ENCODE results near the gene ANXA8.
"Not testable (repeated sequence)": the region's sequence is repeated elsewhere in the genome, so short reads cannot be mapped to it uniquely, and the experiment has no call there.

Gene ANXA8, protein sequence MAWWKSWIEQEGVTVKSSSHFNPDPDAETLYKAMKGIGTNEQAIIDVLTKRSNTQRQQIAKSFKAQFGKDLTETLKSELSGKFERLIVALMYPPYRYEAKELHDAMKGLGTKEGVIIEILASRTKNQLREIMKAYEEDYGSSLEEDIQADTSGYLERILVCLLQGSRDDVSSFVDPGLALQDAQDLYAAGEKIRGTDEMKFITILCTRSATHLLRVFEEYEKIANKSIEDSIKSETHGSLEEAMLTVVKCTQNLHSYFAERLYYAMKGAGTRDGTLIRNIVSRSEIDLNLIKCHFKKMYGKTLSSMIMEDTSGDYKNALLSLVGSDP

DNA sequence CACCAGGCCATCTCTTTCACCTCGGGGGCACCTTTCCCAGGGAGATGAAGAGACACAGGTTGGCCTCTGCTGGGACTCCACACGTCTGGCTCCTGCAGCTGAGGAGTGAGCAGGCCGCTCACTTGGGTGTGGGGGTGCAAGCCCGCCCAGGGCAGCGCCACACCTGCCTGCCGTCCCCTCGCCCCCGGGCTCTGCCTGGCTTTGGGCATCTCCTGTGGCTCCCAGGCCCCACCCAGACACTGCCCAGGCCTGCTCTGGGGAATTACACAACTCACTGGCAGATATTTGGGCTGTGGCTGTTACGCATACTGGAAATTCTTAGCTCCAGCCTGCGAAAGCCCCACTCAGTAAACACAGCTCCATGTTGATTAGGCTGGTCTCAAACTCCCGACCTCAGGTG is at the start of gene ANXA8:
ANXA8 (minus strand) TSS at position 193 of the 400 bp plus-strand sequence; CDS start at position 11, 182 bp downstream.
- DNase-seq, result not testable (repeated sequence)

DNA sequence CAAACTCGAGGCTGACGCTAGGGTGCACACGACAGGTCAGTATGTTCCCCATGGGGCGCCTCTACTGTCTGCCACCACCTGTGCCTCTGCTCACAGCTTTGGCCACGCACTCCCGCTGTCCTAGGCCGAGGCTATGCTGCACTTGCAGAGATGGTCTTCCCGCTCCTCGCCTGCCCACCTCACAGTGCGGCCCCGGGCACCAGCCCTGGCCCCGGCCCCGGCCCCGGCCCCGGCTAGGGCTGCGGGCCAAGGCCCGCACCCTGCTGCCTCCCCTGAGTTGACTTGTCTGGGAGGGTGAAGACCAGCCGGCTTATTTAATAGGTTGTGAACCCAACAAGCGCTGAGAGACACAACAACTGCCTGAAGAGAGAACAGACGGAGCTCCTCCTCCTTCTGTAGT is 39.6 kb upstream of the ANXA8 start, which contains the start of gene AGAP9:
AGAP9 (minus strand) TSS at position 164 of the 400 bp plus-strand sequence; CDS start at position 52, 112 bp downstream.
- not testable (repeated sequence) for DNase-seq

DNA sequence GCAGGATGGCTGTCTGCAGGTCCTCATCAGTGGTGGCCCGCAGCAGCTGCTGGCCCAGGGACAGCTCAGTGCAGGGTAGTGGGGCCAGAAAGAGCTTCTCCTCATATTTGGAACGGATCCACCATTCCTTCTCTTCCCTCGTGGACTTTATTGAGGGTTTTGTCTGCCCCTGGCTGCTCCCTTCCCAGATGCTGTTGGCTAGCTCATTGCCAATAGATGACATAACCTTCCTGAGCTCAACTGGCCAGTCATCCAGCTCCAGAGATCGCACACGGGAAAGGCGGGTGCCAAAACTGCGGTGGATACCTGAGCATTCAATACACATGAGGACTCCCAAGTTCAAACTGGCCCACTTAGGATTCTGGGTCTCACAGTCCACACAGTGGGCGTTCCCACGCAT is 18.4 kb upstream of the ANXA8 start:
- DNase-seq, result not testable (repeated sequence)

DNA sequence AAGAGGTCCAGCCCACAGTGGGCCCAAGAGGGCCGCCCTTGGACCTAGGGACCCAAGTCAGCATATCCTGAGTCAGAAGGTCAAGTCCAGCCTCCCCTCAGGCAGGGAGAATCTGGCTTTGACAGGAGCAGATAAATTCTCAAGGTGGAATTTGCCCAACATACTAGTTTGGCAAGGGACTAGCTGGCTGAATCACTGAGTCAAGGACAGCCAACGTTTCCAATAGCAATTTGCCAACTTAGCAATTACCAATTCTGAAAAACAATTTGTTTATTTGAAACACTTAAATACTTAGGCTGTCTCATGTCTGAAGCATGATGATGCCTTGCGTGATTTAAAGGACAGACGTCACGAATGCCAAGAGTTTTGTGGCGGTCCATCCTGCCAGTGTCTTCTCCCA is 10.3 kb upstream of the ANXA8 start:
- not testable (repeated sequence) for DNase-seq

DNA sequence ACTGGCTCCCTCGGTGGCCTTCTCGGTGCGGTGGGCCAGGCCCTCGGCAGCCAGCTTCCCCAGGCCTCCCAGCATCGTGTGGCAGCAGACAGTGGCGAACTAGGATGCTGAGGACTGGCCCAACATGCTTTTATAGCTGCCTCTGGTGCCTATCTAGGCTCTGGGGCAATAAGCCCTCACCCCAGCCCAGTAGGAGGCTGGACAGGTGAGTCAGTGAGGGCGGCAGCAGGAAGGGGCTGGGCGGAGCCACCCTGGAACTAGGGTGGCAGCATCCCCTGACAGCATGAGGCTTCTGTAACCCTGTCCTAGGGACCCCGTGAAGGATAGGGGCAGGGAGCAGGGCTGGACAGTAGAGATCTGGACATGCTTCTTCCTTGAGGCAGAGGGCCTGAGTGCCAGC is 7.7 kb upstream of the ANXA8 start, which contains the start of gene FAM25G:
FAM25G (minus strand) TSS at position 101 of the 400 bp plus-strand sequence; CDS start at position 75, 26 bp downstream.
- DNase-seq, result not testable (repeated sequence)

DNA sequence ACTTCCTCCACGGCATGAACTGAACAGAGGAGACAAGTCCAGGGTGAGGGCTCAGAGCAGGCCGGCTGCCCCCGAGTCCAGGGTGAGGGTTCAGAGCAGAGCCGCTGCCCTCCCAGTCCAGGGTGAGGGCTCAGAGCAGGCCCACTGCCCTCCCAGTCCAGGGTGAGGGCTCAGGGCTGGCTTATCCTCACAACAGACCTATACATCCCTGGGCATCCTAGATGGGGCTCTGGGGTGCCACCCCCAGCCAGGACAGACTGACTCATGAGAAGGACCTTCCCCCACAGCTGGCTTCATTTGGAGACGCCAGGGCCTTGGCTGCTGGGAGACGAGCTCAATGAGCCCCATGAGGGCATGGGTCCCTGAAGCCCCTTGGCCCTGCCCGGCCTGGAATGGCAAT is 5.7 kb upstream of the ANXA8 start:
- not testable (repeated sequence) for DNase-seq

DNA sequence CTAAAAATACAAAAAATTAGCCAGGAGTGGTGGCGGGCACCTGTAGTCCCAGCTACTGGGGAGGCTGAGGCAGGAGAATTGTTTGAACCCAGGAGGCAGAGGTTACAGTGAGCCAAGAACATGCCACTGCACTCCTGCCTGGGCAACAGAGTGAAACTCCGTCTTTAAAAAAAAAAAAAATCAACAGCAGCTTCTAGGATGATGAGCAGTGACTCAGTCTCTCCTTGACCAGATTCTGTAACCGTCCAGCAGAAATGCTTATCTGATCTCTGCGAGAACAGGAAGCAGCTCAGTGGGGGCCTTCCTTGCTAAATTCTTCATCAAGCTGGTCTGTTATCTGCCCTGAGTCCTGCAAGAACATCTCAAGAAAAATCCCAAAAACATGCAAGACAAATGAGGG is 2.0 kb upstream of the ANXA8 start:
- DNase-seq, result not testable (repeated sequence)

DNA sequence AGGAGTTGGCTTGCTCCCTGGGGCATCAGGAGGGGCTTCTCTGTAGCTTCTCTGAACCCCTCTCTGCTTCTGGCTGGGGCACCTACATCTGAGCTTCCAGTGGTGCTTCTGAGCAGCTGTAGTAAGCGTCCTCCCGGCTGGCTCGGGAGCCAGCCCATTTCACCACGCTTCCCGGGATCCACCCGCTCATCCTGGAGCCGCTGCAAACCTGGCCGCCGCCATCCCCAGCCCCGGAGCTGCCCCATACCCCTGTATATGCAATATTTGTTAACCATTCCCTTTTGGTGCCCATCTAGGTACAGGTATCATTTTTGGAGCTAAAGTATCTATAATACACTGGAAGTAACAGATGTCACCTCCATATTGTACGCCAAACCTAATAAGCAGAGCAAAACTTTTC is 871 bp upstream of the ANXA8 start:
- not testable (repeated sequence) for DNase-seq

DNA sequence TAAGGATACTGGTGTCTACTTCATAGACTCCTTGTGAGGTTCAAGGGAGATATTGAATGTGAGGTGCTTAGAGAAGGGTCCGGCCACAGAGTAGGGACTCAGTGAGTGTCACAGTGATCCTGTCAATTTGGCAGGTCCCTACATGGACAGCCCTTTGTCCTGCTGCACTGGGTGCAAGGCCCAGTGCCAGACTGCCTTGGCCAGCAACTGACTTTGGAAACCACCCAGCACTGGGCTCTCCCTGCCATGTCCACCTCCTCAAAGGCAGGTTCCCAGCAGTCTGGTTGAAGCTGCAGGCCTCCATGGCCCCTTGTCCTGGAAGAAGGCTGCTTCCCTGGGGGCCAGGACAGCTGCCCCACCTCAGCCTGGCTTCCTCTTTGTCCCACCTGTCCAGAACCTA is 1.5 kb downstream of the ANXA8 start:
- DNase-seq, result not testable (repeated sequence)

DNA sequence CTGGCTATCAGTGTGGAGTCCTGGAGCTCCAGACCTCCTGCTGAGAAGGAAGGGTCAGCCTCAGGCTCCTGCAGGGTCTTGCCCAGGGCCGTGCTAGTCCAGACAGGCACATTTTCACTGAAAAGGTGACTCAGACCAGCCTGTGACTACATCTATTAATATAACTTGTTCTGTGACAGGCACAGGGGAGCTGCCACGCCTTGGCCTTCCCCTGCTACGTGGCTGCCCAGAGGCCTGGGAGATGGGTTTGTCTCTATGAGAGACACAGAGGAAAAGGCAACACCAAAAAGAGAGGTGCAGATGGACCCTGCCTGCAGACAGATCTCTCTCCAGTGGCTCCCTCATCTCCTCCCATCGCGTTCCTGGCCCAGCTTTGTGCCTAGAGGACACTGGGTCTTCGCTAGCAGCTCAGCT is 2.1 kb downstream of the ANXA8 start:
- not testable (repeated sequence) for DNase-seq

DNA sequence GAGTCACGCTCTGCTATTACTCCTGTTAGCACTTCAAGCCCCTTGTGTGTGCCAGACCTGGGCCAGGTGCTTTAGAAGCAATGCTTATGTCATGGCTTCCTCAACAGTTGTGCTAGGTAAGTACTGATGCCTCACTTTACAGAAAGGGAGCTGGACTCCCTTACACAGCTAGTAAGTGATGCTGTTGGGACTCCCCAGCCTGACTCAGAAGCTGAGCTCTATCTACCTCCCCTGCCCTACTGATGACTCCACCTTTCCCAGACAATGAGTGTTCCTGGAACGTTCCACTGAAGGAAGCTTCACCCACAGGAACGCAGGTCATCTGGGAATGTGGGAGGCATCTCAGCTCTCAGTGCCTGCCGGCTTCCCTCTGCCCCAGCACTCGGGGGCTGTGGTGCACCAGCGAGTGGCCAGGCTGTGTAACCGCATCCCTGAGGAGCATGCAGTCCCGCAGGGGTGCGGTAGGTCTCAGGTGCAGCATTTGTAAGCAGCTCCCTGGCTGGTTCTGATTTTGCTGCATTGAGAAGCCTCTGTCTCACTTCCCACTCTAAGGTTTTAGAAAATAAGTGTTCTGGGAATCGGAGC is 2.6 kb downstream of the ANXA8 start:
- DNase-seq, result peak; percentile 64

DNA sequence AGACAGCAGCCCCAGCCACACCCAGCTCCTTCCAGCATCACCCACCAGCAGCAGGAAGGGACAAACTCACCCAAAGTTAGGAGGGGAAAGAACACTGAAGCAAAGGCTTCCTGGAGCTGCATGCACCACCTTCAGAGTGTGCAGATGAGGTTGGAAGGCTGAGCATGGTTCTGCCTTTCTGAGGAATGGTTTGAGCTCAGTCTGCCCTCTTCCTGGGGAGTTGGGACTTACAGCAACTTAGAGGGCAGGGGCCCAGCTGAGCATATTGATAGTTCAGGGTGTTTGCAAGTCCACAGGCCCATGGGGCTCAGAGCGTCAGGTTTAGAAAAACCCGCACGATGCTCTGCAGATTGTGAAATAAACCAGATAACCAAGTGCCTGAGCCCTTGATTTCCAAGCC is 3.8 kb downstream of the ANXA8 start:
- not testable (repeated sequence) for DNase-seq

DNA sequence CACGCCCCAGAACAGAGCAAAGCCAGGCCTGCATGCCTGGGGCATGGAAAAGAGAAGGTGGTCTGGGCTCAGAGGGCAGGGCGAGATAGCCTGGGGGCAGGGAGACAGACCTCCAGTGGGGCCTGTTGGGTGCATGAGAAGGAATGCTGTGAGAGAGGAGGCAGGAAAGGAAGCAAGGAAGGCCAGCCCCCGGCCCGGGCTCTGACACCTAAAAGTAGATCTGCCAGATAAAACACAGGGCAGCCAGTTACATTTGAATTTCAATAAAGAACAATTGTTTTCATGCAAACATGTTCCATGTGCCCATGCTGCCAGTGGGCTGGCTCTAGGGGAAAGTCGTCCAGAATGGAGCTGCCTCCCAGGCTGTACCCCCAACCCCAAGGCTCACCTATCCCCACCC is 5.8 kb downstream of the ANXA8 start:
- not testable (repeated sequence) for DNase-seq

DNA sequence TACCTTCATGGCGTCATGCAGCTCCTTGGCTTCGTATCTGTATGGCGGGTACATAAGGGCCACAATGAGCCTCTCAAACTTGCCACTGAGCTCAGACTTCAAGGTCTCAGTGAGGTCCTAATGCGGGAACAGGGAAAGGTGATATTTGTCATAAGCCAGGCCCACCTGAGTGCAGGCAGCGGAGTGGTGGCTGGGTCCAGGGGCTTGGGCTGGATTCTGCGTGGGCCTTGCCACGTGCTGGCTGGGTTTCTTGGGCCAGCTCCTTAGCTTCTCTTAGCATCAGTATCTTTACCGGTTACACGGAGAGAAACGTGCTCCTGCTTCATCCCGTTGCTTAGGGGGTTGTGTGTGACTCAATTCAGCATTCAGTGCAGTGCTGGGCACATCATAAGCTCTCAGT is 6.8 kb downstream of the ANXA8 start:
- not testable (repeated sequence) for DNase-seq

DNA sequence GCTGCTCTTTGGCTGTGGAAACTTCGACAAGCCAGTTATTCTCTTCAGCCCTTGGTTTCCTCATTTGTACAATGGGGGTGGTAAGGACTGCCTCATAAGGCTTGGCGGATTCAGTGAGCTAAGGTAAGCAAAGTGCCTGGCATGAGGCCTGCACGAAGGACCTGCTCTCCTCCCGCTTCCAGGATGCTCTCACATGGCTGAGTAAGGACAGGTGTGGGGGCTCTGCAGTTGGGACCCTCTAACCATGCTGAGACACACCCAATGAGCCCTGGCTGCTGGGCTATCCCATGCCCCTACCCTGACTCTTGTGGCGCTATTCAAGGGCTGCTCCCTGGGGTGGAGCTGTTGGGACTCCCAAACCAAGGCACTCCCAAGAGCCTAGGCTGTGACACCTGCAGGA is 8.8 kb downstream of the ANXA8 start:
- not testable (repeated sequence) for DNase-seq

DNA sequence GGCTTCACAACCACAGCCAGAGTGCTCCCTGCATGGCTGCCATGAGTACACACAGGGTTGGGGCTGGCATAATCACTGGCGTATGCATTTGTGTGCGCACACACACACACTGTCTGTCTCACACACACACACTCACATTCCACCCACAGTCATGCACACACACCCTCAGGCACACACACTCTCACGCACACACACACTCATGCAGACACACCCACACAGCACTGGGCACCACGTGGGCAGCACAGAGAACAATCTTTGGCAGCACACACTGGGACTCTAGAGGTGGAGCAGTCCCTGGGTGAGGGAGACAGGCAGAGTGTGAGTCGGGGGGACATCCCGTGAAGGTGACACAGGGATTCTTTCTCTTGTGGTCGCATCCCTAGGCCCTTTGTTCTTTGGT is 10.4 kb downstream of the ANXA8 start:
- DNase-seq, result not testable (repeated sequence)

DNA sequence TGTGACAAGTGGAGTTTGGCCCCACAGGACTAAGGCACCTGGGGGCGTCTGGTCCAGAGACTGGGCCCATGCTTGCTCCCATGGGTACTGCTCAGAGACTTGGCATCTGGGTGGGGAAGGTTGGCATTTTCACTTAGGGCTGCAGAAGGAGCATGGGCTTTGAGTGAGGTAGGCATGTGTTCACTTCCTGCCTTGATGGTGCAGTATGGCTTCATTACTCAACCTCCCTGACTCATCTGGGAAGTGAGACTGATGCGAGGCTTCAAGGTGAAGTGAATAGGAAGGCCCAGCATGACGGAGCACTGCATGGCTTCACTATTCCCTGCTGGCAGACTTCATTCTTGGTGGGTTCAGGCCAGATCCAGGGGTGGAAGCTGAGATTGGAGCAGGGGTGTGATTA is 11.3 kb downstream of the ANXA8 start:
- not testable (repeated sequence) for DNase-seq

DNA sequence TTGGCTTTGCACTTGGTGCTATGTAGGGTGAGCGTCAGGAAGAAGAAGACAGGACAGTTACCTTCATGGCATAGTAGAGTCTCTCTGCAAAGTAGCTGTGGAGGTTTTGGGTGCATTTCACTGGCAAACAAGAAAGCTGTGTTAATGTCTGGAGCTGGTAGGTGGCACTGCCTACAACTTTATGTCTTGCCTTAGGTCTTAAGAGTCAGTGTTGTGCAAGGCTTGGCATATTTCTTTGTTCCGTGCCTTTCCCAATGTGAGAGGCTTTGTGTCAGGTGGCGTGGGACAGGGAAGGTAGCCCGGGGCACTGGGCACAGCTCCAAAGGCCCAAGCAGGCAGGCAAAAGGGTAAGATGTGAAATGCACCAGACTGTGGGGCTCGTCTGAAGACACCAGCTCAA is 11.8 kb downstream of the ANXA8 start:
- not testable (repeated sequence) for DNase-seq

DNA sequence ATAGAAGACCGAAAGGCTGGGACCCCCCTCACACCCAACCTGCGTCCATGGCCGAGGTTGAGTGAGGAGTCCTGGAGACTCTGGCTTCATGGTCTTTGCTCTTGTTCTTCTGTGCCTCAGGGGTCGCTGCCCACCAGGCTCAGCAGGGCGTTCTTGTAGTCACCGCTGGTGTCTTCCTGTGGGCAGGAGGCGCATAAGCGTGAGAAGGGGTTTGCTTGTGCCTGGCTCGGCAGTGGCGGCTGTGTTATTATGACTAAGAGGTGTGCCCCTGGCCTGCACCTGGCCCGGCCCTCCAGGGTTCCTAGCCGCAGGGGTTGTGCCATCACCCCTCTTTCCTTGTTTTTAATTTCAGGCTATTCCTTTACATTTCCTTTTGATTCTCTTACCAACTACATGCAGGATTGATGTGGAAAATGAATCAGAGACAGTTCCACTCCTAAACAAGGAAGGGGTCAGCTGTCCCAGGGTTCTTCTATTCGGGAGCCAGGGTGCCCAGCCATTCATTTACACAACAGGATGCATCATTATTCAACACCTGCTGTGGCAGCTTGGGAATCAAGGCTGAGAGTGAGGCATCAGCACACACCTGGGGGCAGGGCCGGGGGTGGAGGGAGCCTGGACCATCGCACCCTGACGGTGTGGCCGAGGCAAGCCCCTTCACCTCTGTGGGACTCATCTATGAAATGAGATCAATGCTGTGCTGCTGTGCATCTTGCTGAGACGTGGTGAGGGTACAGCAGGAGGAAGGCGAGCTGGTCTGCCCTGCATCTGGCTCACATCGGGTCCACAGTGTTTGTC is 15.0 kb downstream of the ANXA8 start:
- not testable (repeated sequence) for DNase-seq

DNA sequence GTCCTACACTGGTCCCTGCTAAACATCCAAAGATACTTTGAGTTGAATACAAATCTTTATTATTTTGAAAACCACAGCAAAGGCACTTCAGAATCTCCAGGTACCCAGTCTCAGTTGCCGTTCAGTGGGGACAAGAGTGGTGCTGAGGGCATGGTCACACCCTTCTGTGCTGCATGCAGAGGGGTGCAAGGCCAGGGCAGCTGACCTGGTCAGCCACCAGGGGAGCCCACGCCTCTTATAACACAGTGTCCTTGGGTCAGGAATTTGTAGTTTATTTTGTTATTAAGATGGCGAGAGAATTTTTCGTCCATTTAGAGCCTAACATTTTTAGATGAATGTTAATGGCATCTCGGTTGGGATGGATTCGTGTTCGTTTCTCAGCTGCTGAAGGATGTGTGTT is 16.0 kb downstream of the ANXA8 start:
- not testable (repeated sequence) for DNase-seq

DNA sequence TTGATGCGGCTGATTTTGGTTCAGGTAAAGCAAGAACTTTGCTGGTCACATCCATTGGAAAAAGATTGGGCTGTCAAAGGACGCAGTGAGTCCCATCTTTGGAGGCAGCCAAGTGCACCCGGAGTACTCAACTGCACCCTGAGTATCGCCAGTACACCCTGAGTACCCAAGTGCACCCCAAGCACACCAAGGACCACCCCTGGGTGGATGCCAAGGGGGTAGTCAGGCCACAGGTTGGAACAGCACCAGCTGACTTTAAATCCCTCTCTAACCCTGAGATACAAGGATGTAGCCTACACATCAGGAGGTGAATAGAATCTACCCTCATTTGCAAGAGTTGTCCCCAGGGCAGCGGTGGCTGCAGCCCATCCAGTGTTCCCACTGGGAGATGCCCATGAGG is 16.5 kb downstream of the ANXA8 start:
- DNase-seq, result not testable (repeated sequence)

DNA sequence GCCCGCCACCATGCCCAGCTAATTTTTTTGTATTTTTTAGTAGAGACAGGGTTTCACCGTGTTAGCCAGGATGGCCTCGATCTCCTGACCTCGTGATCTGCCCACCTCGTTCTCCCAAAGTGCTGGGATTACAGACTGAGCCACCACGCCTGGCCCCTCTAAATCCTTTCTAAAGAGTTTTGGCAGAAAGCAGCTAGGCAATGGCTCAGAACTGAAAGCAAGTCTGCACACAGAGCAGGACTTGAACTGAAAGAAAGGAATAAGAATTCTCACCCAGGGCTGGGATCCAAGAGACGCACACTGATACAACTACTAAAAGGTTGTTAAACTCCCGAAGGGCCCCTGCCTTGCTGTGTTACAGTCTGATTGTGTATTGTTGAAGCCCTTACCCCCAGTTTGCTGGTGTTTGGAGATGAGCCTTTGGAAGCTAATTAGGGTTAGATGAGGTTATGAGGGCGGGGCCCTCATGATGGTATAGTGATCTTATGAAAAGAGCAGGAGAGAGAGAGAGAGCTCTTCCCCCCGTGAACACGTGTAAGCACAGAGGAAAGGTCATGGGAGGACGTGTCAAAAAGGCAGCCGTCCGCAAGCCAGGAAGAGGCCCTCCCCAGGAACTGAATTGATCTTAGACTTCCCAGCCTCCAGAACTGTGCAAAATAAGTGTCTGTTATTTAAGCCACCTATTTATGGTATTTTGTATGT is 18.5 kb downstream of the ANXA8 start:
- not testable (repeated sequence) for DNase-seq

Measured in kidney glomerular epithelial cell (primary cell).